ENCODE data around the gene TAF9B. TPM values are rescaled to one million over a fixed set of nuclear protein-coding genes. Genes with fewer than 3 reads are reported as not detected.
"Not testable (repeated sequence)": the region's sequence is repeated elsewhere in the genome, so short reads cannot be mapped to it uniquely, and the experiment has no call there.

Gene TAF9B
- total RNA-seq, 1 experiment from 2014 or later = 22.2 TPM

DNA sequence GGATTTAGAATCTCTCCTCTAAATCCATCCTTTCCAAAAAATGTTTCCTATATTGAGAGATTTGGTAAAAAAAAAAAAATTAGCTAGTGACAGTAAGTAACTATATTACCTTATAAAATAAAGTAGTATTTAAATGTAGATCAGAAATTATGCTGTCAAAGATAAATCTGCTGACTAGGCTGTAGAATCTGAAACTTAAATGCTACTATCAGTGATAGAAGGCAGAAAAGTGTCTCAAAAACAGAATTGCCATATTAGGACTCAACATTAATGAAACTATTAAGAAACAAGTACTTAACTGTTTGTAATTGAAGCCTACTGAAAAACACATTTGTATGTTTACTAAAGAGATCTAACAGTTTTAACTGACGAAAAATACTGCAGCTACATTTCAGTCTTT lies 8.3 kb downstream of the TAF9B start:
- H3K4me1 Mint-ChIP-seq (ENCODE audit: low read depth, unreplicated experiment) = no peaks in the 10 kb centered on the region
- POLR2A ChIA-PET = no interaction called here
- no TSS peak for BruUV-seq (replicated peaks)
- DNase-seq = no peak
- H3K27ac Mint-ChIP-seq (ENCODE audit: unreplicated experiment) = no peak overlapping the region
- intact Hi-C loops (cut with micrococcal nuclease; ENCODE audit: unreplicated experiment) = no loop called here
- Histone ChIP-seq H3K4me1 (no peaks in the 10 kb centered on the region), H3K4me3 (ENCODE audit: low read depth, low read length) (no peak overlapping the region), H3K27me3 (replicated peaks; ENCODE audit: control insufficient read depth, insufficient read depth, low read length) (no peaks in the 10 kb centered on the region), H3K9me3 (no peaks in the 10 kb centered on the region), H3K36me3 (ENCODE audit: control insufficient read depth, insufficient read depth, low read length) (peaks cover 2% of the 10 kb centered on the region; the same call in 1 of the 2 replicates)
- H3K36me3 Mint-ChIP-seq (ENCODE audit: insufficient read depth, unreplicated experiment) = peaks cover 46% of the 10 kb centered on the region
- H3K9me3 Mint-ChIP-seq (ENCODE audit: unreplicated experiment) = no peaks in the 10 kb centered on the region
- CTCF ChIA-PET = no interaction called here
- no peak overlapping the region for H3K4me3 Mint-ChIP-seq (ENCODE audit: unreplicated experiment)
- H3K27me3 Mint-ChIP-seq (ENCODE audit: insufficient read depth, unreplicated experiment) = no peaks in the 10 kb centered on the region
- TF ChIP-seq, protein P1, sequence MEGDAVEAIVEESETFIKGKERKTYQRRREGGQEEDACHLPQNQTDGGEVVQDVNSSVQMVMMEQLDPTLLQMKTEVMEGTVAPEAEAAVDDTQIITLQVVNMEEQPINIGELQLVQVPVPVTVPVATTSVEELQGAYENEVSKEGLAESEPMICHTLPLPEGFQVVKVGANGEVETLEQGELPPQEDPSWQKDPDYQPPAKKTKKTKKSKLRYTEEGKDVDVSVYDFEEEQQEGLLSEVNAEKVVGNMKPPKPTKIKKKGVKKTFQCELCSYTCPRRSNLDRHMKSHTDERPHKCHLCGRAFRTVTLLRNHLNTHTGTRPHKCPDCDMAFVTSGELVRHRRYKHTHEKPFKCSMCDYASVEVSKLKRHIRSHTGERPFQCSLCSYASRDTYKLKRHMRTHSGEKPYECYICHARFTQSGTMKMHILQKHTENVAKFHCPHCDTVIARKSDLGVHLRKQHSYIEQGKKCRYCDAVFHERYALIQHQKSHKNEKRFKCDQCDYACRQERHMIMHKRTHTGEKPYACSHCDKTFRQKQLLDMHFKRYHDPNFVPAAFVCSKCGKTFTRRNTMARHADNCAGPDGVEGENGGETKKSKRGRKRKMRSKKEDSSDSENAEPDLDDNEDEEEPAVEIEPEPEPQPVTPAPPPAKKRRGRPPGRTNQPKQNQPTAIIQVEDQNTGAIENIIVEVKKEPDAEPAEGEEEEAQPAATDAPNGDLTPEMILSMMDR (IDR thresholded peaks at IDR 0.05; ENCODE audit: insufficient read depth in 1 of 2, low read depth in 1 of 2, low read length in 1 of 2, severe bottlenecking in 1 of 2, unreplicated experiment in 1 of 2) = no peak

DNA sequence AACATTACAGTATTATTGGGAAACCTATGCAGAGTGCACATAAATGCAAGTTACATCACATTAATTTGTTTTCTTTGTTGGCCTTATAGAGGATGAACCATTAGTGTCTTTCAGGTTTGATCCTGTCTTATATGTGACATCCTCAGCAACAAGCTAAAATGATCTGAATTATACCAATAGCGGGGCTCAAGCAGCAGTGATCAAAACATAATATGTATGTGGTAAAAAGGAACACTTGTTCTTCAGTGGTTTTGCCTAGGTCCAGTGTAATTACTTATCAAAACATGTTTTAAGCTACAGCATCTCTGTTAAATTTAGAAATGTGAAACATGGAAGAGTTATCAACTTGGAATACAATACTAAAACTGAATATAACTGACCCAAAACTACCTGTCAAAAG lies 9.1 kb downstream of the TAF9B start:
- Histone ChIP-seq H3K27me3 (replicated peaks; ENCODE audit: control insufficient read depth, insufficient read depth, low read length) (no peaks in the 10 kb centered on the region), H3K4me3 (ENCODE audit: low read depth, low read length) (no peak overlapping the region), H3K4me1 (no peaks in the 10 kb centered on the region), H3K9me3 (no peaks in the 10 kb centered on the region), H3K36me3 (ENCODE audit: control insufficient read depth, insufficient read depth, low read length) (peaks cover 2% of the 10 kb centered on the region; the same call in 1 of the 2 replicates)
- Mint-ChIP-seq H3K27me3 (ENCODE audit: insufficient read depth, unreplicated experiment) (no peaks in the 10 kb centered on the region), H3K4me3 (ENCODE audit: unreplicated experiment) (no peak overlapping the region), H3K36me3 (ENCODE audit: insufficient read depth, unreplicated experiment) (peaks cover 53% of the 10 kb centered on the region), H3K4me1 (ENCODE audit: low read depth, unreplicated experiment) (no peaks in the 10 kb centered on the region), H3K9me3 (ENCODE audit: unreplicated experiment) (no peaks in the 10 kb centered on the region), H3K27ac (ENCODE audit: unreplicated experiment) (no peak overlapping the region)
- TF ChIP-seq, protein P1 (IDR thresholded peaks at IDR 0.05; ENCODE audit: insufficient read depth in 1 of 2, low read depth in 1 of 2, low read length in 1 of 2, severe bottlenecking in 1 of 2, unreplicated experiment in 1 of 2) = no peak
- ChIA-PET CTCF (no interaction called here), POLR2A (no interaction called here)
- no peak for DNase-seq
- intact Hi-C loops (cut with micrococcal nuclease; ENCODE audit: unreplicated experiment) = no loop called here
- BruUV-seq (replicated peaks) = no TSS peak

DNA sequence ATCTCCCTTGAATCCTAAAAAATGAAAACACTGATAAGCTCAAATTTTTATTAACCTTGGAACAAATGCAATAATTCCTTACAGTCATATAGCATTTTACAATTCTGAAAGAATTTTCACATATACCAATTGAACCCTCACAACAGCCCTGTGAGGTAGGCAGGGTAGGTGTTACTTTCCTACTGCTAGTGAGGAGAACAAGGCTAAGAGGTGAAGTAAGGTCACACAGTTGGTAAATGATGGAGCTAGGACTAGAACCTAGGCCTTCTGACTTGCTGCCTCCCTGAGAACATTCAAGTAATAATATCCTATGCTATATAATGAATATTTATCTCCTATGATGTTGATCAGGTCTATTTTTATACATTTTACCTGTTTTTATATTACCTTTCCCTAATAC lies 9.7 kb downstream of the TAF9B start:
- H3K36me3 ChIP-seq (ENCODE audit: control insufficient read depth, insufficient read depth, low read length) = peaks cover 2% of the 10 kb centered on the region; the same call in 1 of the 2 replicates
- H3K27me3 Mint-ChIP-seq (ENCODE audit: insufficient read depth, unreplicated experiment) = no peaks in the 10 kb centered on the region
- TF ChIP-seq, protein P1 (IDR thresholded peaks at IDR 0.05; ENCODE audit: insufficient read depth in 1 of 2, low read depth in 1 of 2, low read length in 1 of 2, severe bottlenecking in 1 of 2, unreplicated experiment in 1 of 2) = no peak
- POLR2A ChIA-PET = no interaction called here
- no peak overlapping the region for H3K4me3 ChIP-seq (ENCODE audit: low read depth, low read length)
- no peaks in the 10 kb centered on the region for H3K27me3 ChIP-seq (replicated peaks; ENCODE audit: control insufficient read depth, insufficient read depth, low read length)
- no peaks in the 10 kb centered on the region for H3K9me3 ChIP-seq
- intact Hi-C loops (cut with micrococcal nuclease; ENCODE audit: unreplicated experiment) = no loop called here
- no peak overlapping the region for H3K27ac Mint-ChIP-seq (ENCODE audit: unreplicated experiment)
- CTCF ChIA-PET = no interaction called here
- no peak overlapping the region for H3K4me3 Mint-ChIP-seq (ENCODE audit: unreplicated experiment)
- H3K36me3 Mint-ChIP-seq (ENCODE audit: insufficient read depth, unreplicated experiment) = peaks cover 59% of the 10 kb centered on the region
- BruUV-seq (replicated peaks) = no TSS peak
- no peaks in the 10 kb centered on the region for H3K9me3 Mint-ChIP-seq (ENCODE audit: unreplicated experiment)
- H3K4me1 ChIP-seq = no peaks in the 10 kb centered on the region
- no peak for DNase-seq
- no peaks in the 10 kb centered on the region for H3K4me1 Mint-ChIP-seq (ENCODE audit: low read depth, unreplicated experiment)

DNA sequence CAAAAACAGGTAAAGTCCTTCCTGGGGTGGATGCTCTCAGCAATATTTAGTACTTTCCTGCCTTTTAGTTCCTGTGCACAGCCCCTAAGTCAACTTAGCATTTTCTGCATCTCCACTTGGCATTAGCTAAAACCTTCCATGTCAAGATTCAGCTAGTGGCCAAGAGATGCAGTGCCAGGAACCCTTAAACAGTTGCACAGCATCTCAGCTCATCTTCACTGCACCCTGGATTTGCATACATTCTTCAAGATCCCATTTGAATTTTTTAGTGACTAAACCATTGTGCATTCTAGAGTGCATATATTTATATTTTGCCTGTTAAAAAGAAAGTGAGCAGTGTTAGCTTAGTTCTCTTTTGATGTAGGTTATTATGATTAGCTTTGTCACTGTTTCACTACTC lies 13.7 kb downstream of the TAF9B start:
- H3K4me1 ChIP-seq; H3K4me3 Mint-ChIP-seq (ENCODE audit: unreplicated experiment); H3K4me1 Mint-ChIP-seq (ENCODE audit: low read depth, unreplicated experiment); H3K9me3 Mint-ChIP-seq (ENCODE audit: unreplicated experiment); DNase-seq; H3K9me3 ChIP-seq; H3K4me3 ChIP-seq (ENCODE audit: low read depth, low read length); H3K27me3 Mint-ChIP-seq (ENCODE audit: insufficient read depth, unreplicated experiment); H3K27ac Mint-ChIP-seq (ENCODE audit: unreplicated experiment); POLR2A ChIA-PET; CTCF ChIA-PET; H3K27me3 ChIP-seq (replicated peaks; ENCODE audit: control insufficient read depth, insufficient read depth, low read length); intact Hi-C loops (cut with micrococcal nuclease; ENCODE audit: unreplicated experiment); H3K36me3 ChIP-seq (ENCODE audit: control insufficient read depth, insufficient read depth, low read length): not testable (repeated sequence)
- TSS peak; percentile 46 for BruUV-seq (replicated peaks)
- peaks cover 80% of the 10 kb centered on the region for H3K36me3 Mint-ChIP-seq (ENCODE audit: insufficient read depth, unreplicated experiment)

Data from Caco-2 (cell line).